Measurements from ENCODE around the gene GAGE12J.

Gene GAGE12J

DNA sequence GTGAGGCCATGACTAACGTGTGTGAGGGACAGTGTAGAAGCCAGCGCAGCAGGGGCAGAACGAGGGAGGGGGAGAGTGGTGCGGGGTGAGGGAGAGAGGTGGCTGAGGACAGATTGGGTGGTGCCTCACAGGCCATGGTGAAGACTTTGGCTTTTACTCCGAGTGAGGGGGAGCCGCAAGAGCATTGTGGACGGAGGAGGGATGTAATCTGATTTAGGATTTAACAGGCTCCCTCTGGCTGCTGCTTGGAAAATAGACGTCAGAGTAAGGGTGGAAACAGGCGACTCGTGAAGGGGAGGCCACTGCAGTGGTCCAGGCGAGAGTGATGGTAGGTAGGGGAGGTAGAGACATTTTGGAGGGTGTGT, 39.2 kb upstream of the GAGE12J start:
- no peak overlapping the region for H3K4me3 ChIP-seq (ENCODE audit: low read depth, low read length)
- TF ChIP-seq, protein P1, sequence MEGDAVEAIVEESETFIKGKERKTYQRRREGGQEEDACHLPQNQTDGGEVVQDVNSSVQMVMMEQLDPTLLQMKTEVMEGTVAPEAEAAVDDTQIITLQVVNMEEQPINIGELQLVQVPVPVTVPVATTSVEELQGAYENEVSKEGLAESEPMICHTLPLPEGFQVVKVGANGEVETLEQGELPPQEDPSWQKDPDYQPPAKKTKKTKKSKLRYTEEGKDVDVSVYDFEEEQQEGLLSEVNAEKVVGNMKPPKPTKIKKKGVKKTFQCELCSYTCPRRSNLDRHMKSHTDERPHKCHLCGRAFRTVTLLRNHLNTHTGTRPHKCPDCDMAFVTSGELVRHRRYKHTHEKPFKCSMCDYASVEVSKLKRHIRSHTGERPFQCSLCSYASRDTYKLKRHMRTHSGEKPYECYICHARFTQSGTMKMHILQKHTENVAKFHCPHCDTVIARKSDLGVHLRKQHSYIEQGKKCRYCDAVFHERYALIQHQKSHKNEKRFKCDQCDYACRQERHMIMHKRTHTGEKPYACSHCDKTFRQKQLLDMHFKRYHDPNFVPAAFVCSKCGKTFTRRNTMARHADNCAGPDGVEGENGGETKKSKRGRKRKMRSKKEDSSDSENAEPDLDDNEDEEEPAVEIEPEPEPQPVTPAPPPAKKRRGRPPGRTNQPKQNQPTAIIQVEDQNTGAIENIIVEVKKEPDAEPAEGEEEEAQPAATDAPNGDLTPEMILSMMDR (conservative IDR thresholded peaks at IDR 0.05; ENCODE audit: low read depth, low read length) = peak; percentile 53
- peak; percentile 43 for DNase-seq (ENCODE audit: low read depth)

DNA sequence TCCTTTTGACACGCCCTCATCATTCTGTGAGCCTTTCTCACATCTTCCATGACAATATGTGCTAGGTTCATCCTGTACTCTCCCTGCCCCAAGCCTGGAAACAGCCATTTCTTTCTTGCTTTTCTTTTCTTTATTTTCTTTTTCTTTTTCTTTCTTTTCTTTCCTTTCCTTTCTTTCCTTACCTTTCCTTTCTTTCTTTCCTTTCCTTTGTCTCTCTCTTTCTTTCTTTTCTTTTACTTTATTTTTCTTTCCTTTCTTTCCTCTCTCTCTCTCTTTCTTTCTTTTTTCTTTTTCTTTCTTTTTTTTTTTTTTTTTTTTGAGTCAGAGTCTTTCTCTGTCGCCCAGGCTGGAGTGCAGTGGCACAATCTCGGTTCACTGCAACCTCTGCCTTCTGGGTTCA, 37.6 kb upstream of the GAGE12J start:
- no peak overlapping the region for H3K4me3 ChIP-seq (ENCODE audit: low read depth, low read length)
- TF ChIP-seq, protein P1 (conservative IDR thresholded peaks at IDR 0.05; ENCODE audit: low read depth, low read length) = no peak
- DNase-seq (ENCODE audit: low read depth) = no peak

DNA sequence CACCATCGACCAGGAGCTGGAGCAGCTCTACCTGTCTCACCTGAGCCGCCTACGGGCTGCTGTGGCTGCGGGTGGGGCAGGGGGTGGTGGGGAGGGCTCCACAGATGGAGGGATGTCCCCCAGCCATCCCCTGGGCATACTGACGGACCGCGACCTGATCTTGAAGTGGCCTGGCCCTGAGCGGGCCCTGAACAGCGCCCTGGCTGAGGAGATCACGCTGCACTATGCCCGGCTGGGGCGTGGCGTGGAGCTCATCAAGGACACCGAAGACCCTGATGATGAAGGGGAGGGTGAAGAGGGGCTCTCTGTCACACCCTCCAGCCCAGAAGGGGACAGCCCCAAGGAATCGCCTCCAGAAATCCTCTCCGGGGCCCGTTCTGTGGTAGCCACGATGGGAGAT, 35.7 kb upstream of the GAGE12J start:
- no peak for DNase-seq (ENCODE audit: low read depth)
- TF ChIP-seq, protein P1 (conservative IDR thresholded peaks at IDR 0.05; ENCODE audit: low read depth, low read length) = no peak
- no peak overlapping the region for H3K4me3 ChIP-seq (ENCODE audit: low read depth, low read length)

DNA sequence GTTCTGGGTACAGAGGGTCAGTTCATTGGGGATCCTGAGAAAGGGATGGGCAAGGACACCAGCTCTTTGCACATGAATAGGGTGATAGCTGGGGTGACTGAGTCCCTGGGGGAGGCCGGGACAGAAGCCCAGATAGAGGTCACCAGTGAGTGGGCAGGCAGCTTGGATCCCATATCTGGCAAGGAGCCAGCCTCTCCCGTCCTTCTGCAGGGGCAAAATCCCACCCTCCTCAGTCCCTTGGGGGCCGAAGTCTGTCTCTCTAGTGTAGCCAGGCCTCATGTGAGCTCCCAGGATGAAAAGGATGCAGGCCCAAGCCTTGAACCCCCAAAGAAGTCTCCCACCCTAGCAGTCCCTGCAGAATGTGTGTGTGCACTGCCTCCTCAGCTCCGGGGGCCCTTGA, 35.3 kb upstream of the GAGE12J start:
- TF ChIP-seq, protein P1 (conservative IDR thresholded peaks at IDR 0.05; ENCODE audit: low read depth, low read length) = no peak
- DNase-seq (ENCODE audit: low read depth) = no peak
- no peak overlapping the region for H3K4me3 ChIP-seq (ENCODE audit: low read depth, low read length)

DNA sequence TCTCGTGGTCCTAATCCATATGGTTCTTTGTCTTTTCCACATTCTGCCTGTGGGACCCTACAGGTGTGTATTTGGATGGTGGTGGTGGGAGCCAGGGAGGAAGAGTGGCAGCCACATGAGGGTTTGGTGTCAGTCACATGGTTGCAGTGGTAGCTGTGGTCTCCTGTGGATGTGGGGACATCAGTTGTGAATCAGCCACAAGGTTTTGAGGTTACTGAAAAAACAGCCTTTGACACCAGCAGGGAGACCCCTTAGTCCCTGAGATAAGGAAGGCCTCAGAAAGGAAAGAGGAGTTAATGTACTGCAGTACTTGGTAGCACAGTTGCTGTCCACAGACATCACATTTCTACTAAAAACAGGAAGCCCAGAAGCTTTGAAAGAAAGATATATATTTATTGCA, 34.2 kb upstream of the GAGE12J start:
- no peak for DNase-seq (ENCODE audit: low read depth)
- no peak overlapping the region for H3K4me3 ChIP-seq (ENCODE audit: low read depth, low read length)
- TF ChIP-seq, protein P1 (conservative IDR thresholded peaks at IDR 0.05; ENCODE audit: low read depth, low read length) = no peak

DNA sequence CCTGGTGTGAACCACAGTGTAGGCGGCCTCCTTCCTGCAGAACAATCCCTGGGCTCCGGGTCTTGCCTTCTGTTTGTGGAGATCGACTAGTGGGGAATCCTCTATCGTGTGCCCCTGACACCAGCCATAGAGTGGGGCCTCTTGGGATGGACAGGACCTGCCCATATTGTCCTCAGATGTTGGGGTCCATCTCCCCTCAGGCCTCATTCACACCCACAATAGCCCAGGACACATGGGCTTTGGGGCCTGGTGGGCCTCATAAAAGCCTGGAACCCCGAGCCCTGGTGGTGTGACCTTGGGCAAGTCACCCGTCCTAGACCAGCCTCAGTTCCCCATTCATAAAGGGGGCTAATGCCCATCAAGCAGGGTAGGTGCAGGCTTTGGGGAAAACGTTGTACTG, 31.6 kb upstream of the GAGE12J start:
- no peak for DNase-seq (ENCODE audit: low read depth)
- no peak overlapping the region for H3K4me3 ChIP-seq (ENCODE audit: low read depth, low read length)
- TF ChIP-seq, protein P1 (conservative IDR thresholded peaks at IDR 0.05; ENCODE audit: low read depth, low read length) = no peak

DNA sequence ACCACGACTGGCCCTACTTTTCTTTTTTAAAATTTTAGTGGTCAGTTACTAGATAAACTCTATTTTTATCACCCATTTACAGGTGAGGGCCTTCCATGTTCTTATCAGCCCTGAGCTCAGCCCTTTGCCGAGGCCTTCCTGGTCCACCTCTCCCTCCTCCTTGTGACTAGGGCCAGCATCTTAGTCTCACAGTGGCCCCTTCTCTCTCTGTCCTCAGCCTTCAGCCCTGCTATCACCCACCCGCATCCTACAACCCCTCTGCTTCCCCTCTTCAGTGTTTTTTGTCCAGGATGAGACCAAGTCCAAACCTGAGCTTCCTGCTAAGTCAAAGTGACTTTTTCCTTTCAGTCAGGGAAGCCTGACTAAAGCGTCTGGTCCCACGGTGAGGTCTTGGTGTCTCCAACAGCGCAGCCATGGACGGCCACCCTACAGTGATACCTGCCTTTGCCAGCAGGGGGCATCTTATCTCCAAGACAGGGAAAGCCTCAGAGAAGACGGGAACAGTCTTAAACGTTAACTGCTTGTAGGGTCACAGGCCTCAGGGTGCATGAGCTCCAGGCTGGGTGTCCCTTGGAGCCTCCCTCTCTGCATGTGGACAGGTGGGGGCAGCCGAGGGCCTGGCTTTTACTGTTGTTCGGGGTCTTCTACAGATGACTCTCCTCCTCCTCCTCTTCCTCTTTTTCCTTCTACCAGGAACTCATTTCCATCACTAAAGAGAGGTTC, 30.1 kb upstream of the GAGE12J start:
- peak; percentile 72 for DNase-seq (ENCODE audit: low read depth)
- no peak overlapping the region for H3K4me3 ChIP-seq (ENCODE audit: low read depth, low read length)
- TF ChIP-seq, protein P1 (conservative IDR thresholded peaks at IDR 0.05; ENCODE audit: low read depth, low read length) = peak; percentile 75
